Measurements from ENCODE around the gene S100A2.

GRCh38 chr1:153549741-153550397 is 15.8 kb downstream of the S100A2 start:
- TF ChIP-seq POLR2A (IDR thresholded peaks at IDR 0.05) (no peak), CTCF (IDR thresholded peaks at IDR 0.05 in 8 of 11, conservative IDR thresholded peaks at IDR 0.05 in 3 of 11) (no peak), POLR2AphosphoS5 (IDR thresholded peaks at IDR 0.05) (no peak)

Data from spleen (tissue), 7 donors.